Stimulated activated CD8-positive, alpha-beta memory T cell treated with anti-CD3 and anti-CD28 coated beads, Interleukin-4, amount 100 ng/mL, for 48 hours (primary cell): Measurements from ENCODE around the gene ZMIZ1.
A peak's percentile ranks its signal among the peaks of the same experiment; 100 is the strongest.

Experiments
- DNase-seq: peaks from one replicate; pipeline ENCODE4 v3.0.0-alpha.2; 2020

Gene ZMIZ1

GRCh38 chr10:79254333-79255006 lies 185.7 kb downstream of the ZMIZ1 start:
- DNase-seq: no peak

DNA sequence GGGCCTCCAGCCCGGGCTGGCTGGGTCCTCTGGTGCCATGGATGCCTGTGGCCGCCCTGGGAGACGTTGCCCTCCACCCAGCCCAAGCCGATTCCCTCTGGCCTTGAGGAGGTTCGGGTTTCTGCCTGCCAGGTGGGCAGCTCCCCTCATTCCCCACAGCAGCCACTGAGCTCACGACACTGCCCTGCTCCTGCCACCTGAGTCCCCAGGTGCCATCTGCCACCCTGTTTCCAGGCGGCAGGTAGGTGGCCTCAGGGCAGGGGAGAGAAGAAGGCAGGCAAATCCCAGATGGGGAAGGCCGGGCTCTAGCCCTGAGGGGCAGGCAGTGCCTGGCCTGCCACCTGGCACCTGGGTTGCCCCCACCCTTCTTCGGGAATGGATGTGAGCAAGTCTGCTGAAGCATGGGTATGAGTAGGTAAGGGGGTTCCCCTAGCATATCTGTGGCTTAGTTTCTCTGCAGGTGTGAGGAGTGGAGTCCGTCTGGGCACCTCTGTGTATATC lies 186.3 kb downstream of the ZMIZ1 start:
- no peak for DNase-seq

GRCh38 chr10:79256264-79256806 lies 187.6 kb downstream of the ZMIZ1 start:
- DNase-seq: no peak

- no peak for DNase-seq
These were observed 190.1 kb downstream of the ZMIZ1 start for GRCh38 chr10:79258894-79259293.

- no peak for DNase-seq
These were observed 191.1 kb downstream of the ZMIZ1 start for GRCh38 chr10:79259834-79260233.

DNA sequence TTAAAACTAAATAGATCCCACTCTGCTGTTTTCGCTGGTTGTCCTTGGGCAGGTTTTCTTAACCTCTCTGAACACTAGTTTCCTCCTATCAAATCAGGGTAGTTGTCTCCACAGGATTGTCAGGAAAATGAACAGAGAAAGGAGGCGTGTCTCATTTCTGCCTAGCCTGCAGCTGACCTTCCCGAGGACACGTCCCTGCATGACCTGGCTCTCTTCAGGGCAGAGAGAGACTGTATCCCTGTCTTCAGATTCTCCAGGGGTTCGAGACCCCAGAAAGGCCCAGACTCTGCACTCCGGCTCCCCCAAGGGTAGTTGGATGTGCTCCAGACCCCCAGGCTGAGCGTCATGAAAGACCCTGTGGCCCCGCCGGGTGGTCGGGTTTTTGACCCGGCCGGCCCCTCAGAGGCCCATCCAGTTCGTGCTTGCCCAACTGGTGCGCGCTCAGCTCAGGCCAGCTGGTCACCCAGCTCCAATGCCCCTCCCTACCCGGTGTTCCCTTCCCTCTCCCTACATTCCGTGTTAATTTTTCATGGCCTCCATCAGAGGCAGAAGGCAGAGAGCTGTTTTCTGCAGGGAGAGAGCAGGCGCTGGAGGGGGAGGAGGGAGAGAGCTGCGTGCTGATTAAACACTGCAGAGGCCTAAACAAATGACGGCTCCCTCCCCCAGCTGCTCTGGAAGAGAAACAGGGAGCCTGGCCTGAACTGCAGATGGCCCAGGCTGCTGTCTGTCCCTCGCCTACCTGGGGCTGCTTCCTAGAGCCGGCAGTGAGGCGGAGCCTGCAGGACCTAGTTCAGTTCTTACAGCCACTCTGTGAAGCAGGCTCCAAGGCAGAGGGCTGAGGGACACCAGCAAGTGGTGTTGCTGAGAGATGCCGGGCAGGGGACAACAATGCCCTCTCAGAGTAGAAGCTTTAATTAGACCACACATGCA lies 192.3 kb downstream of the ZMIZ1 start:
- DNase-seq: no peak

- no peak for DNase-seq
These were observed 193.4 kb downstream of the ZMIZ1 start for GRCh38 chr10:79262131-79262530.

DNA sequence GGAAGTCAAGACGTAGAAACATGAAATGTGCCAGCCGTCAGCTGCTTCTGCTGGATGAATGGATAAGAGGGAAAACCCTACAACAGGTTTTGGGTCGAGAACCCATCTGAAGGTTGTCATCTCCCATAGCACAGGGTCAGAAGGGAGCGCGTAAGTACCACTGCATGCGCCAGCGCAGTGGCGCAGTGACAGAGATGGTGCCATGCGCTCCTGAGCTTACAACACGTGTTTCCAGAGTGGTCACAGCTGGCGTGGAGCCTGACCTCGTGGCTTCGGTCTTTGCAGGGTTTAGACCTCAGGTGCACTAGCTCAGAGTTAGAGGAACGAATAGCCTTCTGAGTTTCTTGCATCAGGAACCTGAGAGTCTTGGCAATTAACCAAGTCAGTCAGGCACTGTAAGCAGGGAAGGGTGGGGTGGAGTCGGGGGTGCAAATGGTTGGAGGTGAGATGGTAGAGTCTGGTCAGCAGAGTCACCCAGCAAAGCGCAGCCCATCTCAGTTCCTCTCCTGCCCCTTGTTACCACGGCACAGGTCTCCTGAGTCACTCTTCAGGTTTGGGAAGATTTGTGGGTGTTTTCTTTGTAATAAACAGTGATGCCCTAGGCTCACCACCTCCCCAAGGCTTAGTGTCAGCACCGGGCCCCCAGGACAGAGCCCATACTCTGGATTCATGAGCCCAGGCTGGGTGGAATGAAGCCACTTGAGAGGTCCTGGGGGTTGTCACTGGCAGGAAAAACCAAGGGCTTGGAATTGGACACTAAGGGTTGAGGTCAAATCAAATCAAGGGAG lies 194.4 kb downstream of the ZMIZ1 start:
- DNase-seq: no peak

- DNase-seq: no peak
These were observed 195.2 kb downstream of the ZMIZ1 start for GRCh38 chr10:79263939-79264338.

DNA sequence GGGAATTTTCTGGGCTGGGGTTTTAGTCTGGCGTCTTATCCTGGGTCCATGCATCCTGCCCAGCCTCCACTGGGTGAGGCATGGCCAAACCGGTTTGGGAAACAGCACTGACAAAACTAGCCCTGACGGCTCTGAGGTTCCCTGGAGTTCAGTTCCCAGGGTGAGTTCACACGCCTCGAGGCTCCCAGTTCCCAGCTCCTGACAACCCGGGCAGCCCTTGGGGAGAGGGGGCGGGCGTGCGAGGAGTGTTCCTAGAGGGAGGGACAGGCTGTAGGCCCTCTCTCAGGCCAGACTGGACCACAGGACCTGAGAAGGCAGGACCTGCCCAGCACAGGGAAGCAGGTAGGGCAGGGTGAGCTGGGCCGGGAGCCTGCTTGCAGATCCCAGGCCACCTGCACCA lies 196.2 kb downstream of the ZMIZ1 start:
- DNase-seq: no peak

DNA sequence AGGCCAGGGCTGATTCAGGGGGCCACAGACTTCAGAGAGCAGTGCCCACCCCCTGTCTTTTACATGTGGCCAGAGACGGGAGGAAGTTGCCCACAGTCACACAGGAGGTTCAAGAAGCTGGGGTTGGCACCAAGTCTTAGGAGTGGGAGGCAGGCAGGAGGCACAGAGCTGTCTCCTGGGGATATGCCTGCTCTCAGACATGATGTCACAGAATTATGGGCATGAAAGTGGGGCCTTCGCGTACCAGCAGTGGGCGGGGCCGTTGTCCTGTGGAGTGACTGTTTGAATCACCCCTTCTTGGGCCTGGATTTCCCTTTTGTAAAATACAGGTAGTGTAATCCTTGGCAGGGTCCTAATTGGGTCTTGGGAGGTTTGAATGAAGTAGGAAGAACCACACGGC lies 197.3 kb downstream of the ZMIZ1 start:
- peak; percentile 63 for DNase-seq

GRCh38 chr10:79266543-79267312 lies 198.0 kb downstream of the ZMIZ1 start:
- peak; percentile 53 for DNase-seq

DNA sequence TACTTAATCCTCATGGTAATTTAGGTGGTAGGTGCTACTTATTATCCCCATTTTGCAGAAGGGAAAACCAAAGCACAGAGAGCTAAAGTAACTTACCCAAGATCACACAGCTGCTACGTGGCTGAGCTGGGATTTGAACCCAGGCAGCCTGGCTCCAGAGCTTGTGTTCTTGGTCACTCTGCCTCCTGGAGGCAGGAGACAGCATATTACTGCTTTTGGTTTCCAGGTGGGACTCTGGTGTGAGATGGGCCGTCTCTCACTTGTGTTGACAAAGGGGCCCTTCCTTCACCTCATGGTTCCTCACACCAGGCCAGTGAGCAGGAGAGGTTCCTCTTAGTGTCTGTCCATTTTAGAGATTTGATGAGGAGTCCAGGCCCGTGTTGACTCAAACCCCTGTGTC lies 198.7 kb downstream of the ZMIZ1 start:
- DNase-seq: no peak

DNA sequence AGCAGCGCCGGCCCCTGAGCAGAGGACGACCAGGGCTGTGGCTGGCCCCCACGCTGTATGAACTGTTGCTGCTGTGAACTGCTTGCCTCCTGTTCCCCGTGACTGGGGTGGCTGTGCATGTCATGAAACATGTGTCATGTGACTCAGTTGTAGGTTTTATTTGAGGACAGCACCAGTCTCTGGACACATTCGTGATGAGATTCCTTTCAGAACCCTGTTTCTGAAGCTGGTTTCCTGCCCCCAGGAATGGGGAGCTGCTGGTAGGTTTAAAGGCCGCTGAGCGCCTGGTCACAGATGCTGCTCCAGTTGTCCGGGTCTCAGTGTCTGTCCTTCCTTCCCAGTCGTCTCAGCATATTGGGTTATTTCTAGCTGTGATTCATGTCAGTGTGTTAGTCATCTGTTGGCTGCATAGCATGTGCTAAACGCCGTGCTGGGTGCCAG lies 199.4 kb downstream of the ZMIZ1 start:
- DNase-seq: no peak

DNA sequence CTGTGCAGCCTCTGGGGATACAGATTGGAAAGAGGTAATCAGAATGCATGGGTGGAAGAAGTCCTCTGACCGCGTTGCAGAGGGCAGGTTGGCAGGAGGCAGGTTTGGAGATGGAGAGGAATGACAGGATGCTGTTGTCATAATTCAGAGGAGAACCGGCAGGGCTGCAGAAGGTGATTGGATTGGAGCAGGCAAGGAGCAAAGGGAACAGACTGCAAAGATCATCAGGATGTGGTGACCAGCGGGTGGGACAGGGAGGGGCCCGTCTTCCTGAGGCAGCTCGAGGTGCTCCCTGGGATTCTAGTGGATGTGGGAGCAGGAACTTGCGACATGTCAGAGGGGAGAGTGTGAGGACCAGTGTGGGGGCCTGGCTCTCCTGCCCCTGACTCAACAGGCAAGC lies 200.0 kb downstream of the ZMIZ1 start:
- DNase-seq: no peak

DNA sequence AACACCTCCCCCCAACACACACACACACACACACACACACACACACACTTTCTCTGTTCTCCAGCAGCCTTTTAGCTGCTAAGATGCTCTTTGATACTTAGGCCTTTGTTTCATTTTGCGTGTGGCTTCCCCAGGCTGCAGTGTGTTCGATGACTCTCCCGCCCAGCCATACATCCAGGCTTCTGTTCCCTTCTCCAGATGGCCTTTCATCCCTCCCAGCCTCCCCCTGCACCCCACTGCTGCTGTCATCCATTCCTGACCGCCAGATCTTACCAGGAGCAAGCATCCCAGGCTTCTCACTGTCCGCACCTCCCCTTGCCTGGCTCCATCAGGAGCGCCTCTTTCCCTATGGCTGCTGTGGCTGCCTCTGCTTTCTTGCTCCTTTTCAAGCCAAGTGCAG lies 200.7 kb downstream of the ZMIZ1 start:
- no peak for DNase-seq

DNA sequence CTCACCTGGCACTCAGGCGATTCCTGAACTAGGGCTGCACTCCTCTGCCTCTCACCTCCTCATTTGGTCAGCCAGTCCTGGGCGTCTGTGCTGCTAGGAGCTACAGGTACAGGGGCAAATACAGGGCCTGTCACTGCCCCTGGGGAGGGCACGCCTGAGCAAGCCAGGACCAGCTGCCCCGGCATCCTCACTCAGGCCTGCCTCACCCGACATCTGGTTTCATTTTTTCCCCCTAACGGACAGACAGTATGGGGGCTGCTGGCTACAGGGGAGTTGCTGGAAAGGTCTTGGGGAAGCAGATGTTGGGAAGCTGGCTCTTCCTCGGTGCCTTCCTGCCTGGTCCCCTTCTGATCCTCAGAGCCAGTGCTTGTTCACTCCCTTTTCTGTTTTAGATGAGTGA lies 201.2 kb downstream of the ZMIZ1 start:
- no peak for DNase-seq

DNA sequence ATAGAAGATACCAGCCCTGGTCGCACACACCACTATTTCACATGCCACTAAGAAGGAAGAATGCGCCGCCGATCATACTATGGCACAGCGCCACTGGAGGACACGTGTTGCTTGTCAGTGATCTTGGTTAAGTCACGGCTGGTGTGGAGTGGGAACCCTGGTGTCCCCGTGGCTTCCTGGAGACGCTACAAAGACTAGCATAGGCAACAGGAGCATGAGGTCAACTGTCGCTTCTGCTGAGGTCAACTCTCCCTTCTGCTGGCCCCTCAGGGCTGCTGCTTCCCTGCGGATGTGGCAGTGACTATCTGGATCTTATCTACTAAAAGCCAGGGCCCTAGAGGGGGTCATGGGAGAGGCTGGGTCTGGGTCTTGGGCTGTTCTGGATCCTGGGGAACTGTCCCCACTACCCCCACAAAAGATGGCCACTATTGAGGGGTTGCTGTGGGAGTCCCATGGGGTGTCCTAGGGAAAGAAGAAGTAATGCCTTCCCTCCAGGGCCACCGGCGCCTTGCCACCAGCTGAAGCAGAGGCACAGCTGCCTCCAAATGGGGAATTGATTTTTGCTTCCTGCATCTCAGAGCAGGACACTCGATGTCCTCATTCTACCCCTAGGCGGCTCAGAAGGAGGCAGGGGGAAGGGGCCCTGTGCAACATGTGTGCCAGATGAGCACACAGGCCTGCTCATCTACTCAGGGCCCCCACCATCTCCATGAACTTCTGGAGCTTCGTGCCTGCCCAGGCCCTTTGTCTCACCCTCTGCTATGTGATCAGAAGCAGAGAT lies 201.9 kb downstream of the ZMIZ1 start:
- no peak for DNase-seq

GRCh38 chr10:79272353-79272752 lies 203.6 kb downstream of the ZMIZ1 start:
- no peak for DNase-seq

GRCh38 chr10:79273604-79274003 lies 204.8 kb downstream of the ZMIZ1 start:
- no peak for DNase-seq
